Liver (tissue), 3 donors: Measurements from ENCODE around the gene CST3.

Source experiments
- EGR1 ChIP-seq, 2 donors: IDR thresholded peaks; 2 replicates each; pipeline ENCODE4 v1.6.1; 2016 to 2018; ENCODE audit warnings: antibody characterized with exemption in 2 of 2, low read depth in 2 of 2
- FOXA1 ChIP-seq: IDR thresholded peaks from 2 replicates; pipeline ENCODE4 v1.6.1; 2016; ENCODE audit warnings: antibody characterized with exemption
- GABPA ChIP-seq, 2 donors: IDR thresholded peaks in 1 of 2; conservative IDR thresholded peaks in 1 of 2; 2 replicates each; pipeline ENCODE4 v1.6.1; 2016; ENCODE audit warnings: antibody characterized with exemption in 2 of 2, mild to moderate bottlenecking in 1 of 2, moderate library complexity in 1 of 2
- HNF4A ChIP-seq, 2 donors: conservative IDR thresholded peaks; 2 replicates each; pipeline ENCODE4 v1.6.1; 2016; ENCODE audit warnings: antibody characterized with exemption in 2 of 2, mild to moderate bottlenecking in 2 of 2
- JUND ChIP-seq, 2 donors: IDR thresholded peaks; 2 replicates each; pipeline ENCODE4 v1.6.1; 2016; ENCODE audit warnings: antibody characterized with exemption in 2 of 2
- RAD21 ChIP-seq, 2 donors: IDR thresholded peaks; 2 replicates each; pipeline ENCODE4 v1.6.1; 2016; ENCODE audit warnings: antibody characterized with exemption in 2 of 2, mild to moderate bottlenecking in 2 of 2
- RXRA ChIP-seq, 2 donors: IDR thresholded peaks; 2 replicates each; pipeline ENCODE4 v1.6.1; 2017 to 2018; ENCODE audit warnings: antibody characterized with exemption in 2 of 2, mild to moderate bottlenecking in 1 of 2
- SP1 ChIP-seq: IDR thresholded peaks from 2 replicates; pipeline ENCODE4 v1.6.1; 2018; ENCODE audit warnings: antibody characterized with exemption, mild to moderate bottlenecking
- YY1 ChIP-seq: IDR thresholded peaks from 2 replicates; pipeline ENCODE4 v1.6.1; 2016; ENCODE audit warnings: antibody characterized with exemption, mild to moderate bottlenecking
- TF ChIP-seq, protein P1 (sequence below): fragments of 150-350 bp; IDR thresholded peaks from 2 replicates; pipeline ENCODE4 v1.5.1; 2017; ENCODE audit warnings: improper control_type of control experiment, low read depth, low read length; ENCODE audit not compliant: missing input control
- TF ChIP-seq, protein P2 (sequence below): IDR thresholded peaks from 2 replicates; pipeline ENCODE4 v1.6.1; 2016; ENCODE audit warnings: antibody characterized with exemption, mild to moderate bottlenecking
- TF ChIP-seq, protein P3 (sequence below): IDR thresholded peaks from 2 replicates; pipeline ENCODE4 v1.6.1; 2016; ENCODE audit warnings: antibody characterized with exemption
- TF ChIP-seq, protein P4 (sequence below): IDR thresholded peaks from 2 replicates; pipeline ENCODE4 v1.6.1; 2016; ENCODE audit warnings: antibody characterized with exemption
- TF ChIP-seq, protein P5 (sequence below): IDR thresholded peaks from 2 replicates; pipeline ENCODE4 v1.6.1; 2016; ENCODE audit warnings: antibody characterized with exemption
- donor health status: healthy.
- donor health status: healthy.

DNA sequence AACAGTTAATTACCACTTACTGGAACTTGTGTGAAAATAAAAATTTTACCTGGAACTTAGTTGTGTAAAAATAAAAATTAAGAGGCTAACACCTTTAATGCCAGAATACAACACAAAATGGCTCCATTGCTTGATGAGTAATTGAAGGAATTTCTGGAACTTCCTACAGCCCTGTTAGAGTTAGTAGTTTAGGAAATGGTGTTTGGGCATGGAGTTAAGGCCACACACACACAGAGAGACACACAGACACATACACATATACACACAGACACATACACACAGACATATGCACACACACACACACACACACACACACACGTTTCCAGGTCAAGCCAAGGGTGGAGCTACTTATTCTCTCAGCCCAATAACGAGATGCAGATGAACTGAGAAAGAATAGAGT lies 20.6 kb upstream of the CST3 start:
- TF ChIP-seq RAD21 (IDR thresholded peaks at IDR 0.05): no peak
- TF ChIP-seq YY1: no peak
- TF ChIP-seq, protein P1, sequence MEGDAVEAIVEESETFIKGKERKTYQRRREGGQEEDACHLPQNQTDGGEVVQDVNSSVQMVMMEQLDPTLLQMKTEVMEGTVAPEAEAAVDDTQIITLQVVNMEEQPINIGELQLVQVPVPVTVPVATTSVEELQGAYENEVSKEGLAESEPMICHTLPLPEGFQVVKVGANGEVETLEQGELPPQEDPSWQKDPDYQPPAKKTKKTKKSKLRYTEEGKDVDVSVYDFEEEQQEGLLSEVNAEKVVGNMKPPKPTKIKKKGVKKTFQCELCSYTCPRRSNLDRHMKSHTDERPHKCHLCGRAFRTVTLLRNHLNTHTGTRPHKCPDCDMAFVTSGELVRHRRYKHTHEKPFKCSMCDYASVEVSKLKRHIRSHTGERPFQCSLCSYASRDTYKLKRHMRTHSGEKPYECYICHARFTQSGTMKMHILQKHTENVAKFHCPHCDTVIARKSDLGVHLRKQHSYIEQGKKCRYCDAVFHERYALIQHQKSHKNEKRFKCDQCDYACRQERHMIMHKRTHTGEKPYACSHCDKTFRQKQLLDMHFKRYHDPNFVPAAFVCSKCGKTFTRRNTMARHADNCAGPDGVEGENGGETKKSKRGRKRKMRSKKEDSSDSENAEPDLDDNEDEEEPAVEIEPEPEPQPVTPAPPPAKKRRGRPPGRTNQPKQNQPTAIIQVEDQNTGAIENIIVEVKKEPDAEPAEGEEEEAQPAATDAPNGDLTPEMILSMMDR: no peak
- TF ChIP-seq, protein P2, sequence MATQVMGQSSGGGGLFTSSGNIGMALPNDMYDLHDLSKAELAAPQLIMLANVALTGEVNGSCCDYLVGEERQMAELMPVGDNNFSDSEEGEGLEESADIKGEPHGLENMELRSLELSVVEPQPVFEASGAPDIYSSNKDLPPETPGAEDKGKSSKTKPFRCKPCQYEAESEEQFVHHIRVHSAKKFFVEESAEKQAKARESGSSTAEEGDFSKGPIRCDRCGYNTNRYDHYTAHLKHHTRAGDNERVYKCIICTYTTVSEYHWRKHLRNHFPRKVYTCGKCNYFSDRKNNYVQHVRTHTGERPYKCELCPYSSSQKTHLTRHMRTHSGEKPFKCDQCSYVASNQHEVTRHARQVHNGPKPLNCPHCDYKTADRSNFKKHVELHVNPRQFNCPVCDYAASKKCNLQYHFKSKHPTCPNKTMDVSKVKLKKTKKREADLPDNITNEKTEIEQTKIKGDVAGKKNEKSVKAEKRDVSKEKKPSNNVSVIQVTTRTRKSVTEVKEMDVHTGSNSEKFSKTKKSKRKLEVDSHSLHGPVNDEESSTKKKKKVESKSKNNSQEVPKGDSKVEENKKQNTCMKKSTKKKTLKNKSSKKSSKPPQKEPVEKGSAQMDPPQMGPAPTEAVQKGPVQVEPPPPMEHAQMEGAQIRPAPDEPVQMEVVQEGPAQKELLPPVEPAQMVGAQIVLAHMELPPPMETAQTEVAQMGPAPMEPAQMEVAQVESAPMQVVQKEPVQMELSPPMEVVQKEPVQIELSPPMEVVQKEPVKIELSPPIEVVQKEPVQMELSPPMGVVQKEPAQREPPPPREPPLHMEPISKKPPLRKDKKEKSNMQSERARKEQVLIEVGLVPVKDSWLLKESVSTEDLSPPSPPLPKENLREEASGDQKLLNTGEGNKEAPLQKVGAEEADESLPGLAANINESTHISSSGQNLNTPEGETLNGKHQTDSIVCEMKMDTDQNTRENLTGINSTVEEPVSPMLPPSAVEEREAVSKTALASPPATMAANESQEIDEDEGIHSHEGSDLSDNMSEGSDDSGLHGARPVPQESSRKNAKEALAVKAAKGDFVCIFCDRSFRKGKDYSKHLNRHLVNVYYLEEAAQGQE: no peak
- TF ChIP-seq, protein P3, sequence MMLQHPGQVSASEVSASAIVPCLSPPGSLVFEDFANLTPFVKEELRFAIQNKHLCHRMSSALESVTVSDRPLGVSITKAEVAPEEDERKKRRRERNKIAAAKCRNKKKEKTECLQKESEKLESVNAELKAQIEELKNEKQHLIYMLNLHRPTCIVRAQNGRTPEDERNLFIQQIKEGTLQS: no peak
- TF ChIP-seq, protein P4, sequence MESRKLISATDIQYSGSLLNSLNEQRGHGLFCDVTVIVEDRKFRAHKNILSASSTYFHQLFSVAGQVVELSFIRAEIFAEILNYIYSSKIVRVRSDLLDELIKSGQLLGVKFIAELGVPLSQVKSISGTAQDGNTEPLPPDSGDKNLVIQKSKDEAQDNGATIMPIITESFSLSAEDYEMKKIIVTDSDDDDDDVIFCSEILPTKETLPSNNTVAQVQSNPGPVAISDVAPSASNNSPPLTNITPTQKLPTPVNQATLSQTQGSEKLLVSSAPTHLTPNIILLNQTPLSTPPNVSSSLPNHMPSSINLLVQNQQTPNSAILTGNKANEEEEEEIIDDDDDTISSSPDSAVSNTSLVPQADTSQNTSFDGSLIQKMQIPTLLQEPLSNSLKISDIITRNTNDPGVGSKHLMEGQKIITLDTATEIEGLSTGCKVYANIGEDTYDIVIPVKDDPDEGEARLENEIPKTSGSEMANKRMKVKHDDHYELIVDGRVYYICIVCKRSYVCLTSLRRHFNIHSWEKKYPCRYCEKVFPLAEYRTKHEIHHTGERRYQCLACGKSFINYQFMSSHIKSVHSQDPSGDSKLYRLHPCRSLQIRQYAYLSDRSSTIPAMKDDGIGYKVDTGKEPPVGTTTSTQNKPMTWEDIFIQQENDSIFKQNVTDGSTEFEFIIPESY: no peak
- TF ChIP-seq, protein P5, sequence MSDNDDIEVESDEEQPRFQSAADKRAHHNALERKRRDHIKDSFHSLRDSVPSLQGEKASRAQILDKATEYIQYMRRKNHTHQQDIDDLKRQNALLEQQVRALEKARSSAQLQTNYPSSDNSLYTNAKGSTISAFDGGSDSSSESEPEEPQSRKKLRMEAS: no peak
- no peak for TF ChIP-seq JUND (IDR thresholded peaks at IDR 0.05)
- no peak for TF ChIP-seq SP1
- TF ChIP-seq HNF4A (conservative IDR thresholded peaks at IDR 0.05): no peak
- TF ChIP-seq GABPA (IDR thresholded peaks at IDR 0.05 in 1 of 2, conservative IDR thresholded peaks at IDR 0.05 in 1 of 2): no peak
- TF ChIP-seq RXRA (IDR thresholded peaks at IDR 0.05): no peak
- no peak for TF ChIP-seq FOXA1
- TF ChIP-seq EGR1 (IDR thresholded peaks at IDR 0.05; ENCODE audit: low read depth in 2 of 2): no peak
